GM23338 (cell line): Measurements from ENCODE around the gene SNRPA. TPM values are rescaled to one million over a fixed set of nuclear protein-coding genes. Genes with fewer than 3 reads are reported as not detected.

ENCODE experiments used
- EZH2 ChIP-seq: fragments of 200-600 bp; sonication (generic); IDR thresholded peaks from one replicate; pipeline ENCODE4 v1.8.0; 2017; ENCODE audit warnings: antibody characterized with exemption, mild to moderate bottlenecking, low read depth; ENCODE audit not compliant: unreplicated experiment
- NANOG ChIP-seq: IDR thresholded peaks from 2 replicates; pipeline ENCODE4 v1.6.1; 2016; ENCODE audit warnings: antibody characterized with exemption, borderline replicate concordance
- ZNF331 ChIP-seq: fragments of 250-450 bp; sonication (Bioruptor Pico); IDR thresholded peaks from 2 replicates; pipeline ENCODE4 v1.5.0; 2020; ENCODE audit warnings: low read depth, mild to moderate bottlenecking, moderate library complexity
- ZNF462 ChIP-seq: fragments of 250-450 bp; sonication (Bioruptor Pico); IDR thresholded peaks from 2 replicates; pipeline ENCODE4 v1.5.0; 2020; ENCODE audit warnings: mild to moderate bottlenecking, moderate library complexity
- polyA plus RNA-seq: library from polyadenylated mRNA; unstranded; fragments of >200 nt; fragmentation: Nextera tagmentation; extraction: Ambion mirVana; gene quantifications from 2 replicates; pipeline ENCODE4 v1.2.1, GENCODE V29; 2016
- total RNA-seq: library from RNA; depleted of rRNA; stranded (reverse); fragments of >200 nt; shearing (Covaris generic); gene quantifications from 2 replicates; pipeline ENCODE4 v1.2.3, GENCODE V29; 2014
- TF ChIP-seq, protein P1 (sequence below): IDR thresholded peaks from 2 replicates; pipeline ENCODE4 v1.6.1; 2016; ENCODE audit warnings: antibody characterized with exemption
- TF ChIP-seq, protein P2 (sequence below): IDR thresholded peaks from one replicate; pipeline ENCODE4 v1.6.1; 2018; ENCODE audit warnings: antibody characterized with exemption; ENCODE audit not compliant: unreplicated experiment

Gene SNRPA
- total and polyA plus RNA-seq, 2 experiments from 2014 or later = 295 to 326 TPM

DNA sequence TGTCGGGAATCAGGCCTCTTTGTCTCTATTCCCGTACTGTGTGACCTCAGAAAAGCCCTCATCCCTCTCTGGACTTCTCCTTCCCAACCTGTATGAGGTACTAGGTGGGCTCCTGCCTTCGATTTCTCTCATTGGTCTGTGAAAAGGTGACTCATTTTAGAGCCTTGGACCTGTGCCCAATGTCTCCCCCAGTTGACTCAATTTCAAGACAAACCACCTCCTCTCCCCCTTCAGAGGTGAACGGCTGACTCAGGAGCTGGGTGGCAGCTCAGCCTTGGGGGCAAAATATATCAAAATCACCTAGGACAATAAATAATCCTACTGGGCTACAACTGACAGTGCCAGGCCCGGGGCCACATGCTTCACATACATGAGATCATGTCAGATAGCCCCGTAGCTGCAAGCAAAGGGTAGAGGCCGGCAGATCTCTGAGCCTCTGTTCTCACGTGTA is 34.9 kb upstream of the SNRPA start (continued):
- TF ChIP-seq ZNF462 (CRISPR knock-in tag) = no peak
- TF ChIP-seq NANOG = no peak
- TF ChIP-seq EZH2 = no peak
- TF ChIP-seq, protein P1, sequence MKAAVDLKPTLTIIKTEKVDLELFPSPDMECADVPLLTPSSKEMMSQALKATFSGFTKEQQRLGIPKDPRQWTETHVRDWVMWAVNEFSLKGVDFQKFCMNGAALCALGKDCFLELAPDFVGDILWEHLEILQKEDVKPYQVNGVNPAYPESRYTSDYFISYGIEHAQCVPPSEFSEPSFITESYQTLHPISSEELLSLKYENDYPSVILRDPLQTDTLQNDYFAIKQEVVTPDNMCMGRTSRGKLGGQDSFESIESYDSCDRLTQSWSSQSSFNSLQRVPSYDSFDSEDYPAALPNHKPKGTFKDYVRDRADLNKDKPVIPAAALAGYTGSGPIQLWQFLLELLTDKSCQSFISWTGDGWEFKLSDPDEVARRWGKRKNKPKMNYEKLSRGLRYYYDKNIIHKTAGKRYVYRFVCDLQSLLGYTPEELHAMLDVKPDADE = no peak
- TF ChIP-seq, protein P2, sequence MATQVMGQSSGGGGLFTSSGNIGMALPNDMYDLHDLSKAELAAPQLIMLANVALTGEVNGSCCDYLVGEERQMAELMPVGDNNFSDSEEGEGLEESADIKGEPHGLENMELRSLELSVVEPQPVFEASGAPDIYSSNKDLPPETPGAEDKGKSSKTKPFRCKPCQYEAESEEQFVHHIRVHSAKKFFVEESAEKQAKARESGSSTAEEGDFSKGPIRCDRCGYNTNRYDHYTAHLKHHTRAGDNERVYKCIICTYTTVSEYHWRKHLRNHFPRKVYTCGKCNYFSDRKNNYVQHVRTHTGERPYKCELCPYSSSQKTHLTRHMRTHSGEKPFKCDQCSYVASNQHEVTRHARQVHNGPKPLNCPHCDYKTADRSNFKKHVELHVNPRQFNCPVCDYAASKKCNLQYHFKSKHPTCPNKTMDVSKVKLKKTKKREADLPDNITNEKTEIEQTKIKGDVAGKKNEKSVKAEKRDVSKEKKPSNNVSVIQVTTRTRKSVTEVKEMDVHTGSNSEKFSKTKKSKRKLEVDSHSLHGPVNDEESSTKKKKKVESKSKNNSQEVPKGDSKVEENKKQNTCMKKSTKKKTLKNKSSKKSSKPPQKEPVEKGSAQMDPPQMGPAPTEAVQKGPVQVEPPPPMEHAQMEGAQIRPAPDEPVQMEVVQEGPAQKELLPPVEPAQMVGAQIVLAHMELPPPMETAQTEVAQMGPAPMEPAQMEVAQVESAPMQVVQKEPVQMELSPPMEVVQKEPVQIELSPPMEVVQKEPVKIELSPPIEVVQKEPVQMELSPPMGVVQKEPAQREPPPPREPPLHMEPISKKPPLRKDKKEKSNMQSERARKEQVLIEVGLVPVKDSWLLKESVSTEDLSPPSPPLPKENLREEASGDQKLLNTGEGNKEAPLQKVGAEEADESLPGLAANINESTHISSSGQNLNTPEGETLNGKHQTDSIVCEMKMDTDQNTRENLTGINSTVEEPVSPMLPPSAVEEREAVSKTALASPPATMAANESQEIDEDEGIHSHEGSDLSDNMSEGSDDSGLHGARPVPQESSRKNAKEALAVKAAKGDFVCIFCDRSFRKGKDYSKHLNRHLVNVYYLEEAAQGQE = no peak
- no peak for TF ChIP-seq ZNF331 (CRISPR knock-in tag)
